GM12872 (cell line): ENCODE results near the gene IFFO2.

Experiments used
- TF ChIP-seq, protein P1 (sequence below): IDR thresholded peaks from 3 replicates; pipeline ENCODE4 v1.5.1; 2011; ENCODE audit warnings: low read depth, mild to moderate bottlenecking, low read length, moderate library complexity; ENCODE audit not compliant: insufficient read depth

Gene IFFO2

DNA sequence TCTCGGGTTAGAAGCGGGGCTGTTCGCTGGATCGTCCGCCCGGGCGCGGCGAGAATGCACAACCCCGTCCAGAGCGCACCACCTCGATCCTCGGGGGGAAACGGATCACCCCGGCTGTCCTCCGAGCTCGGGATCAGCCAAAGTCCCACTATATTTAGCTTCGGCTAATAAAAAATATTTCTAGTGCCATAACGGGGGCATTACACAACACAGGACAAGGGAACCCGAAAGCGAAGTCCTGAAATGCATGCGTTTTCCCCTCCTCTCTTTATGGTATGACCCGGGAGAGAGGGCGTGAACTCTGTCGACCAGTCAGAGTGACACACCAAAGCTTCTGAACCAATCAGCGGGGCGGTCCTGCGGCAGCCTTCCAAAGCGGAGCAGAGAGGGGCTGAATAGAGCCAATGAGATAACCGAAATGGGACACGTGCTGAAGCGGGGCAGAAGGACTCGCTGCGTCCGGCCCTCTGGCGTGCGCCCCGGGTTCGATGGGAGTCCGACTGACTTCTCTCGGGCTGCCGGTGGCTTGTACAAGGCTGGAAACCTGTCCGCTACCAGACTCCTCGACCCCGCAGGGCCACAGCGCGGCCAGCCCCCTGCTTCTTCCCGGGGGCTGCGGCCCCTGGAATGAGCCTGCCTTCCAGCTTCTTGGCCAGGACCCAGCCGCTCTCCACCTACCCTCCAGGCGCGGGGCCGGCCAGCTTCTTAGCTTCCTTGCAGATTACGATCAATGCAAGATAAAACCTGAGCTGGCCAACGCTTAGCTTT is 53.8 kb downstream of the IFFO2 start, which contains the start of gene ALDH4A1:
ALDH4A1 (minus strand) TSS at position 33 of the 768 bp plus-strand sequence; CDS start at position 1, 32 bp downstream.
- TF ChIP-seq, protein P1, sequence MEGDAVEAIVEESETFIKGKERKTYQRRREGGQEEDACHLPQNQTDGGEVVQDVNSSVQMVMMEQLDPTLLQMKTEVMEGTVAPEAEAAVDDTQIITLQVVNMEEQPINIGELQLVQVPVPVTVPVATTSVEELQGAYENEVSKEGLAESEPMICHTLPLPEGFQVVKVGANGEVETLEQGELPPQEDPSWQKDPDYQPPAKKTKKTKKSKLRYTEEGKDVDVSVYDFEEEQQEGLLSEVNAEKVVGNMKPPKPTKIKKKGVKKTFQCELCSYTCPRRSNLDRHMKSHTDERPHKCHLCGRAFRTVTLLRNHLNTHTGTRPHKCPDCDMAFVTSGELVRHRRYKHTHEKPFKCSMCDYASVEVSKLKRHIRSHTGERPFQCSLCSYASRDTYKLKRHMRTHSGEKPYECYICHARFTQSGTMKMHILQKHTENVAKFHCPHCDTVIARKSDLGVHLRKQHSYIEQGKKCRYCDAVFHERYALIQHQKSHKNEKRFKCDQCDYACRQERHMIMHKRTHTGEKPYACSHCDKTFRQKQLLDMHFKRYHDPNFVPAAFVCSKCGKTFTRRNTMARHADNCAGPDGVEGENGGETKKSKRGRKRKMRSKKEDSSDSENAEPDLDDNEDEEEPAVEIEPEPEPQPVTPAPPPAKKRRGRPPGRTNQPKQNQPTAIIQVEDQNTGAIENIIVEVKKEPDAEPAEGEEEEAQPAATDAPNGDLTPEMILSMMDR = no peak

DNA sequence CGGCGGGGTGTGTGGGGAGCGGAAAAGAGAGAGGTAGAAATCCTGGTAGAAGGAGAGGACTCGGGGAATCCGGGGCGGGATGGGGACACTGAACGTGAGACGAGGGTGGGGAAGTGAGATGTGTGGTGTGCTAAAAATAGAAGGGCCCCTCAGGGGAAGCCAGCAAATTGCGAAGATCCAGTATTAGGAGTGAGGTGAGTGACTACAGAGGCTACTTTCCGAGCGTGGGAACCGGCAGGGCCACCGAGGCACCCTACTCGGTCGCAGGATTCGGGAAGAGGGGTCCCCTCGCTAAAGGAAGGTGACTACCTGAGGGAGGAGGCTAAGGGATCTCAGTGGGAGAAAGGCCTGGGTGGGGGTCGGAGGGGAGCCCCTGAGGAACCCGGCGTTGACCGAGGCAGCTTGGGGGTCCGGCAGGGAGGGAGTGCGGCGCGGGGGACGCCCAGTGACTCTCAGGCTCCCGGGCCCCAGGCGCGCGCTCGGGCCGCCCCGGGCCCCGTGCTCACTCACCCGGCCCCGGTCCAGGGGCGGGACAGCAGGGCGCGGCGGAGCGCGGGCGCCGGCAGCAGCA is 54.4 kb downstream of the IFFO2 start:
- TF ChIP-seq, protein P1 = no peak

DNA sequence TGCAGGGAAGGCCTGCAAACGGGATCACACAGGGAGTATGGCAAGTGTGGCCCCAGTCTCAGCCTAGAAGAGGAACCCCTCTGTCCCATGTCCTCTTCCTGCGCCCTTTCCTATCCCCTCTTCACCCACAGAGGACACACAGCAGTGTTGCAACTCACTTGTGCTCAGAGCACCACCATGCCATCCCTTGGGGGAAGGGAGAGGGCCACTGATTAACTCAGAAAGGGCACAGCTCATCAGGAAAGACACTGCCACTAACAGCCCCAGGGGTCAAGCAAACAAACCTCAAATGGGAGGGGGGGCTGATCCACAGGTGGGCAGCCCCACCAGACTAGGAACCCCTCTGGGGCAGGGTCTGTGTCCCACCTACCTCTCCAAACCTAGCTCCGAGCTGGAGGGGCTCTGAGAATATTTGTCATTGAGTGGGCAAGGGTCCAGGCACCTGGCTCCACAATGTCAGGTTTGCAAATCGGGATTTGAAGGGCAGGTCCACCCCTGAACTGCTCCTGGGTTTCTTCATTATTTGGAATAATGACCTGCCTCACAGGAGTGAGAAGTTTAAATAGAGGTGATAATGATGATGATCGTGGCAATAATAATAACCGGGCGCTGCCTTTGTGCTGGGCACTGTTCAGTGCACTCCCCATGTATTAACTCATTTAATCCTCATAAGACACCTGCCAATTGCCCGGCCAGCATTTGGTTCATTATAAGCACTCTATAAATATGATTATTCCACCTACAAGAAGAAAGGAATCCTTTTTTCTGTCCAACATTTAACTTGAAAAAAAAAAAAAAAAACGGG is 55.1 kb downstream of the IFFO2 start:
- TF ChIP-seq, protein P1 = no peak

DNA sequence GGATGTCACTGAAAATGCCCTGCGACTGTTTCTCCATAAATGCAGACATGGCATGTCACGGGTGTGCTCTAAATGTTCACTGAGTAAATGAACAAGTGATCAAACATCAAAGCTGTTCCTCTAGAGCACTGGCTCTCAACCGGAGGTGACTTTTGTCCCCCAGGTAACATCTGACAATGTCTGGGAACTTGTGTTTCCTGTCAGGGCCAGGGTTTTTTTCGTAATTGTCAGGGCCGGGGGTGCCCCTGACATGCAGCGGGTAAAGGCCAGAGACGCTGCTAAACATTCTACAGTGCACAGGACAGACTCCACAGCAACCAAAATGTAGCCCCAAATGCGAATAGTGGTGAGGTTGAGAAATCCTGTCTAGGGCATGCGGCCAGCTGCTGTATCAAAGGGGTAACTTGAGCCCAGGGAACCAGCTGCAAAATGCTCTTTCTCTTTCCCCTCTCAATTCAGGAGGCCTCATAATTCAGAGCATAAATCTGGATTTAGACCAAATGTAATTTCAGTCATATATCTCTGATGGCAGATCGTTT is 56.1 kb downstream of the IFFO2 start:
- TF ChIP-seq, protein P1 = no peak

DNA sequence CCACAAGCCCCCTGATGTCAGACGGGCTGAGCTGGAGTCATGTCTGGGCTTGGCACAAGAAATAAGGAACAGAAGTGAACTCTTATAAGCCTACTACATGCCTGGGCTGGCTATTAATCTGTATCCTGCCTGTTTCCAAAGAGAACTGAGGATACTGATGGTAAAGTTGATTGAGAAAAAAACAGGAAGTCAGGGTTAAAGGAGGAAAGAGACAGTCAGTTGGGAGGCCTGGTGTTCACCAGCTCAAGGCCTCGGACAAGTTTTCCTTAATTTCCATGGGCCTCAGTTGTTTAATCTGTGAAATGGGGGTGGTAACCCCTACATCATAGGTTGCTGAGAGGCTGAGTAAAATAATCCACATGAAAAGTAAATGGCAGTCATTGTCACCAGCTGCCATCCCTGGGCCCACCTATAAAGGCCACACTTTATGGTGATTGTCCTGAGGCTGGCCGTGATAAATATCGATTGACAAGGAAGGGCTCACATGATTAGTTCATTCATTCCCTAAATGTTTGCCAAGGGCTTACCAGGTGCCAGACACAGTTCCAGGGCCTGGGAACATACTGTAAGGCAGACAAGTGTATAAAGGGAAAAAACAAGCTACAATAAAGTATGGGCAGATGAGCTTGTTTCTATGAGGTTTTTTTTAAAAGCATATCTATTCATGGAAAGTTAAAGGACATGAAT is 57.0 kb downstream of the IFFO2 start:
- TF ChIP-seq, protein P1 = no peak

DNA sequence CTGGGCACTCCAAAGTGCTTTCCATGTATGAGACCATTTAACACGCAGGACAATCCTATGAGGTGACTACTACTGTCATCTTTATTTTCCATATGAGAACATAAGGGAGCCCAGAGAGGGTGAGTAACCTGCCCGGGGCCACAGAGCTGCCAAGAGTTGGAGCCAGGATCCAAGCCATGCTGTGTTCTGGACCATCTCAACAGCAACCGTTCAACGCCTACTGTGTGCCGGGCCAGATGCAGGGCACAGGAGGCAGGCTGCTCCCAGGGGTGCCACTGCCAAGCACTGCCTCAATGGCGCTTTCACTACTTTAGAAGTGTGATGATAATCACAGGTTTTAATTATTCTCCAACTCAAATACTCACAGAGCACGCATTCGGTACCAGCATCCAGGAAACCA is 57.9 kb downstream of the IFFO2 start:
- TF ChIP-seq, protein P1 = no peak
